Measurements from ENCODE around the gene C6orf15.

The C6orf15 gene

GRCh38 chr6:31112478-31112877, at the start of gene C6orf15:
Gene C6orf15 (minus strand): TSS chr6:31112575. CDS start chr6:31112555, 20 bp downstream.
- DNase-seq: no peak

- no peak for DNase-seq
These were observed 49.1 kb upstream of the C6orf15 start for GRCh38 chr6:31161216-31162126.

GRCh38 chr6:31158863-31159855, 46.8 kb upstream of the C6orf15 start:
- DNase-seq: no peak

GRCh38 chr6:31158140-31158862, 45.9 kb upstream of the C6orf15 start, which contains the start of gene TCF19:
Gene TCF19 (plus strand): TSS chr6:31158589. CDS start chr6:31159470, 881 bp downstream.
- DNase-seq: peak; percentile 98

- DNase-seq: no peak
These were observed 45.3 kb upstream of the C6orf15 start, which contains the start of gene CCHCR1 for GRCh38 chr6:31157513-31158139. Gene CCHCR1 (minus strand): TSS chr6:31157802. CDS start chr6:31157600, 202 bp downstream.

GRCh38 chr6:31156641-31157040, 44.3 kb upstream of the C6orf15 start:
- DNase-seq: no peak

- no peak for DNase-seq
These were observed 42.1 kb upstream of the C6orf15 start for GRCh38 chr6:31154436-31154835.

GRCh38 chr6:31152781-31153180, 40.4 kb upstream of the C6orf15 start:
- DNase-seq: no peak

- no peak for DNase-seq
These were observed 37.6 kb upstream of the C6orf15 start for GRCh38 chr6:31149827-31150447.

GRCh38 chr6:31145386-31145785, 33.0 kb upstream of the C6orf15 start:
- no peak for DNase-seq

- no peak for DNase-seq
These were observed 32.6 kb upstream of the C6orf15 start for GRCh38 chr6:31144970-31145340.

GRCh38 chr6:31144296-31144969, 32.1 kb upstream of the C6orf15 start:
- no peak for DNase-seq

- no peak for DNase-seq
These were observed 30.8 kb upstream of the C6orf15 start for GRCh38 chr6:31143148-31143547.

GRCh38 chr6:31142361-31142761, 30.0 kb upstream of the C6orf15 start:
- no peak for DNase-seq

GRCh38 chr6:31140643-31141042, 28.3 kb upstream of the C6orf15 start:
- DNase-seq: no peak

GRCh38 chr6:31139599-31139998, 27.2 kb upstream of the C6orf15 start:
- DNase-seq: no peak

- no peak for DNase-seq
These were observed 26.6 kb upstream of the C6orf15 start, which contains the start of gene PSORS1C2 for GRCh38 chr6:31138982-31139381. Gene PSORS1C2 (minus strand): TSS chr6:31139066. CDS start chr6:31139026, 40 bp downstream.

- DNase-seq: no peak
These were observed 23.3 kb upstream of the C6orf15 start for GRCh38 chr6:31135710-31136109.

GRCh38 chr6:31132806-31133205, 20.4 kb upstream of the C6orf15 start:
- no peak for DNase-seq

GRCh38 chr6:31131595-31131994, 19.2 kb upstream of the C6orf15 start:
- DNase-seq: no peak

- DNase-seq: no peak
These were observed 18.4 kb upstream of the C6orf15 start for GRCh38 chr6:31130751-31131150.

Measured in stimulated activated CD4-positive, alpha-beta T cell treated with anti-CD3 and anti-CD28 coated beads, Interleukin-2, amount 100 ng/mL, for 48 hours (primary cell).